WTC11 (cell line): ENCODE results near the gene OGA. TPM values are rescaled to one million over a fixed set of nuclear protein-coding genes. Genes with fewer than 3 reads are reported as not detected.

Experiments used
- ATAC-seq: fragments of 200-7000 bp; cut with Tn5 transposase; 2 replicates; pipeline ENCODE4 v1.10.0; 2021; ENCODE audit warnings: mild to moderate bottlenecking, moderate library complexity
- CTCF ChIA-PET: fragments of 300-600 bp; sonication (Branson Sonifier 250); formaldehyde crosslinking; loops from one replicate; lab custom pipeline; 2021; ENCODE audit warnings: antibody characterized with exemption; lab: Charles Lee
- POLR2A ChIA-PET: fragments of 350-600 bp; sonication (Branson Sonifier 250); formaldehyde crosslinking; loops from one replicate; lab custom pipeline; 2021; ENCODE audit warnings: antibody characterized with exemption; lab: Charles Lee
- DNase-seq: peaks from one replicate; pipeline ENCODE4 v3.0.0; 2021; ENCODE audit warnings: low spot score
- H3K27ac Mint-ChIP-seq: 2 replicates; pipeline ENCODE4 v1.8.0; 2021; ENCODE audit warnings: mixed read lengths
- H3K27me3 Mint-ChIP-seq: 2 replicates; pipeline ENCODE4 v1.8.0; 2021; ENCODE audit warnings: low read depth, mild to moderate bottlenecking, moderate library complexity, mixed read lengths
- H3K36me3 Mint-ChIP-seq: 2 replicates; pipeline ENCODE4 v1.8.0; 2021; ENCODE audit warnings: mixed read lengths
- H3K4me1 Mint-ChIP-seq: 2 replicates; pipeline ENCODE4 v1.8.0; 2022; ENCODE audit warnings: mixed read lengths
- H3K4me3 Mint-ChIP-seq: 2 replicates; pipeline ENCODE4 v1.8.0; 2021; ENCODE audit warnings: mild to moderate bottlenecking, moderate library complexity, mixed read lengths
- H3K9me3 Mint-ChIP-seq: 2 replicates; pipeline ENCODE4 v1.8.0; 2021; ENCODE audit warnings: mixed read lengths
- E2F5 ChIP-seq: sonication (generic); formaldehyde crosslinking; IDR thresholded peaks from 2 replicates; pipeline ENCODE4 v1.8.1; 2022; ENCODE audit warnings: mild to moderate bottlenecking, moderate library complexity, missing genetic modification reagents
- EMX1 ChIP-seq: fragments of 250-450 bp; sonication (Bioruptor Pico); IDR thresholded peaks from 2 replicates; pipeline ENCODE4 v1.8.0; 2021; ENCODE audit warnings: mild to moderate bottlenecking
- FOXJ3 ChIP-seq: sonication (generic); formaldehyde crosslinking; IDR thresholded peaks from 2 replicates; pipeline ENCODE4 v1.9.0; 2021; ENCODE audit warnings: missing genetic modification reagents, mild to moderate bottlenecking, borderline replicate concordance
- GABPB1 ChIP-seq: sonication (generic); formaldehyde crosslinking; IDR thresholded peaks from 2 replicates; pipeline ENCODE4 v1.8.1; 2023; ENCODE audit warnings: mild to moderate bottlenecking, missing genetic modification reagents
- GRHL2 ChIP-seq: fragments of 250-450 bp; sonication (Bioruptor Pico); IDR thresholded peaks from 2 replicates; pipeline ENCODE4 v1.8.0; 2022; ENCODE audit warnings: mild to moderate bottlenecking, moderate library complexity; ENCODE audit not compliant: insufficient replicate concordance, severe bottlenecking
- NFE2L1 ChIP-seq: sonication (generic); formaldehyde crosslinking; IDR thresholded peaks from 2 replicates; pipeline ENCODE4 v1.8.1; 2023; ENCODE audit warnings: missing genetic modification reagents
- NR2C2 ChIP-seq: sonication (generic); formaldehyde crosslinking; IDR thresholded peaks from 2 replicates; pipeline ENCODE4 v1.8.0; 2022; ENCODE audit warnings: mild to moderate bottlenecking, missing genetic modification reagents
- PRDM15 ChIP-seq: sonication (generic); formaldehyde crosslinking; IDR thresholded peaks from 2 replicates; pipeline ENCODE4 v1.8.0; 2022; ENCODE audit warnings: missing genetic modification reagents
- SMAD4 ChIP-seq: sonication (generic); formaldehyde crosslinking; IDR thresholded peaks from 2 replicates; pipeline ENCODE4 v1.8.0; 2022; ENCODE audit warnings: mild to moderate bottlenecking, missing genetic modification reagents
- TCF7 ChIP-seq: sonication (generic); formaldehyde crosslinking; IDR thresholded peaks from 2 replicates; pipeline ENCODE4 v1.8.0; 2022; ENCODE audit warnings: mild to moderate bottlenecking, low read depth, missing genetic modification reagents, moderate library complexity
- ZBTB43 ChIP-seq: sonication (generic); formaldehyde crosslinking; IDR thresholded peaks from 2 replicates; pipeline ENCODE4 v1.8.1; 2023; ENCODE audit warnings: mild to moderate bottlenecking, missing genetic modification reagents
- ZNF138 ChIP-seq: sonication (generic); formaldehyde crosslinking; conservative IDR thresholded peaks from 2 replicates; pipeline ENCODE4 v1.8.1; 2022; ENCODE audit warnings: mild to moderate bottlenecking, moderate library complexity, missing genetic modification reagents
- ZNF396 ChIP-seq: fragments of 250-450 bp; sonication (Bioruptor Pico); IDR thresholded peaks from 2 replicates; pipeline ENCODE4 v1.8.0; 2021; ENCODE audit warnings: mild to moderate bottlenecking, moderate library complexity, borderline replicate concordance
- ZNF423 ChIP-seq: fragments of 250-450 bp; sonication (Bioruptor Pico); IDR thresholded peaks from 2 replicates; pipeline ENCODE4 v2.1.2; 2022; ENCODE audit warnings: mild to moderate bottlenecking, moderate library complexity
- ZNF512 ChIP-seq: sonication (generic); formaldehyde crosslinking; IDR thresholded peaks from 2 replicates; pipeline ENCODE4 v1.8.1; 2022; ENCODE audit warnings: missing genetic modification reagents, borderline replicate concordance
- total RNA-seq: library from RNA; stranded (reverse); gene quantifications from 3 replicates; pipeline ENCODE4 v1.2.3, GENCODE V29; 2021
- TF ChIP-seq, protein P1 (sequence below): sonication (generic); formaldehyde crosslinking; IDR thresholded peaks from 2 replicates; pipeline ENCODE4 v1.8.1; 2023; ENCODE audit warnings: mild to moderate bottlenecking, missing genetic modification reagents, borderline replicate concordance

The OGA gene
- total RNA-seq, 1 experiment from 2014 or later = 111 TPM

- TF ChIP-seq TCF7 (CRISPR knock-in tag) = no peak
- no peak for TF ChIP-seq NR2C2 (CRISPR knock-in tag)
- no peak for TF ChIP-seq ZBTB43 (CRISPR knock-in tag)
Measured at GRCh38 chr10:101752241-101752640, 66.0 kb downstream of the OGA start (continued).

- Mint-ChIP-seq H3K27me3 (peaks cover 7% of the 10 kb centered on the region), H3K27ac (peak overlapping the region; percentile 61), H3K4me3 (no peak overlapping the region), H3K4me1 (peaks cover 13% of the 10 kb centered on the region), H3K36me3 (no peaks in the 10 kb centered on the region), H3K9me3 (no peaks in the 10 kb centered on the region)
- peak; percentile 57 for DNase-seq
- TF ChIP-seq PRDM15 (CRISPR knock-in tag) (no peak), SMAD4 (CRISPR knock-in tag) (no peak)
- ChIA-PET POLR2A (interaction anchor here (0.5 to 1.2 kb wide), 4 partner anchors 25 to 1454 kb away, joined by 3 to 7 read pairs (median 6); no protein-coding TSS in a partner anchor), CTCF (interaction anchor here (0.6 to 3.1 kb wide), 37 partner anchors 9 to 699 kb away, joined by 3 to 43 read pairs (median 4); partner anchors contain the start of genes DPCD and POLL)
- peak; percentile 98 for ATAC-seq
Measured at GRCh38 chr10:101749047-101750016, 68.9 kb downstream of the OGA start.

GRCh38 chr10:101748496-101748895 is 69.7 kb downstream of the OGA start:
- Mint-ChIP-seq H3K36me3 (no peaks in the 10 kb centered on the region), H3K27me3 (peaks cover 7% of the 10 kb centered on the region), H3K4me3 (no peak overlapping the region), H3K27ac (no peak overlapping the region; the same call in 1 of the 2 replicates), H3K4me1 (peaks cover 13% of the 10 kb centered on the region), H3K9me3 (no peaks in the 10 kb centered on the region)
- ATAC-seq (no peak), DNase-seq (no peak)
- CTCF ChIA-PET = interaction anchor here (0.5 to 3.1 kb wide), 13 partner anchors 11 to 335 kb away, joined by 3 to 43 read pairs (median 5); no protein-coding TSS in a partner anchor
- POLR2A ChIA-PET = interaction anchor here (1.2 kb wide), 1 partner anchor 26 kb away, joined by 6 read pairs; no protein-coding TSS in a partner anchor
- TF ChIP-seq ZNF512 (CRISPR knock-in tag) = no peak
- no peak for TF ChIP-seq GABPB1
- no peak for TF ChIP-seq ZNF138 (CRISPR knock-in tag)
- no peak for TF ChIP-seq TCF7 (CRISPR knock-in tag)
- no peak for TF ChIP-seq EMX1 (CRISPR knock-in tag)
- TF ChIP-seq NFE2L1 = no peak
- no peak for TF ChIP-seq FOXJ3
- no peak for TF ChIP-seq E2F5 (CRISPR knock-in tag)
- TF ChIP-seq, protein P1, sequence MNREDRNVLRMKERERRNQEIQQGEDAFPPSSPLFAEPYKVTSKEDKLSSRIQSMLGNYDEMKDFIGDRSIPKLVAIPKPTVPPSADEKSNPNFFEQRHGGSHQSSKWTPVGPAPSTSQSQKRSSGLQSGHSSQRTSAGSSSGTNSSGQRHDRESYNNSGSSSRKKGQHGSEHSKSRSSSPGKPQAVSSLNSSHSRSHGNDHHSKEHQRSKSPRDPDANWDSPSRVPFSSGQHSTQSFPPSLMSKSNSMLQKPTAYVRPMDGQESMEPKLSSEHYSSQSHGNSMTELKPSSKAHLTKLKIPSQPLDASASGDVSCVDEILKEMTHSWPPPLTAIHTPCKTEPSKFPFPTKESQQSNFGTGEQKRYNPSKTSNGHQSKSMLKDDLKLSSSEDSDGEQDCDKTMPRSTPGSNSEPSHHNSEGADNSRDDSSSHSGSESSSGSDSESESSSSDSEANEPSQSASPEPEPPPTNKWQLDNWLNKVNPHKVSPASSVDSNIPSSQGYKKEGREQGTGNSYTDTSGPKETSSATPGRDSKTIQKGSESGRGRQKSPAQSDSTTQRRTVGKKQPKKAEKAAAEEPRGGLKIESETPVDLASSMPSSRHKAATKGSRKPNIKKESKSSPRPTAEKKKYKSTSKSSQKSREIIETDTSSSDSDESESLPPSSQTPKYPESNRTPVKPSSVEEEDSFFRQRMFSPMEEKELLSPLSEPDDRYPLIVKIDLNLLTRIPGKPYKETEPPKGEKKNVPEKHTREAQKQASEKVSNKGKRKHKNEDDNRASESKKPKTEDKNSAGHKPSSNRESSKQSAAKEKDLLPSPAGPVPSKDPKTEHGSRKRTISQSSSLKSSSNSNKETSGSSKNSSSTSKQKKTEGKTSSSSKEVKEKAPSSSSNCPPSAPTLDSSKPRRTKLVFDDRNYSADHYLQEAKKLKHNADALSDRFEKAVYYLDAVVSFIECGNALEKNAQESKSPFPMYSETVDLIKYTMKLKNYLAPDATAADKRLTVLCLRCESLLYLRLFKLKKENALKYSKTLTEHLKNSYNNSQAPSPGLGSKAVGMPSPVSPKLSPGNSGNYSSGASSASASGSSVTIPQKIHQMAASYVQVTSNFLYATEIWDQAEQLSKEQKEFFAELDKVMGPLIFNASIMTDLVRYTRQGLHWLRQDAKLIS = no peak
- TF ChIP-seq GRHL2 (CRISPR knock-in tag) = no peak
- no peak for TF ChIP-seq ZNF423
- no peak for TF ChIP-seq ZNF396 (CRISPR knock-in tag)
